Transverse colon (tissue), 4 donors: ENCODE results near the gene MROH9.

Experiments
- EP300 ChIP-seq: sonication (generic); formaldehyde crosslinking; IDR thresholded peaks from one replicate; pipeline ENCODE4 v1.6.1; 2017; ENCODE audit warnings: antibody characterized with exemption, low read depth
- POLR2A ChIP-seq: fragments of 450-650 bp; IDR thresholded peaks from one replicate; pipeline ENCODE4 v1.6.1; 2016; ENCODE audit warnings: antibody characterized with exemption, mild to moderate bottlenecking, moderate library complexity
- POLR2AphosphoS5 ChIP-seq, 3 donors: sonication (generic); formaldehyde crosslinking; IDR thresholded peaks; one replicate each; pipeline ENCODE4 v1.6.1; 2016; ENCODE audit warnings: antibody characterized with exemption in 3 of 3
- TF ChIP-seq, protein P1 (sequence below), 5 experiments: fragments of 200-600 bp in 3 of 5; fragments of 450-650 bp in 2 of 5; sonication (generic) in 3 of 5; IDR thresholded peaks; 1 replicate in 2 of 5; 2 replicates in 3 of 5; pipeline ENCODE4 v1.5.1; 2016 to 2017; ENCODE audit warnings: antibody characterized with exemption in 5 of 5, inconsistent platforms in 3 of 5, mild to moderate bottlenecking in 2 of 5, moderate library complexity in 1 of 5

DNA sequence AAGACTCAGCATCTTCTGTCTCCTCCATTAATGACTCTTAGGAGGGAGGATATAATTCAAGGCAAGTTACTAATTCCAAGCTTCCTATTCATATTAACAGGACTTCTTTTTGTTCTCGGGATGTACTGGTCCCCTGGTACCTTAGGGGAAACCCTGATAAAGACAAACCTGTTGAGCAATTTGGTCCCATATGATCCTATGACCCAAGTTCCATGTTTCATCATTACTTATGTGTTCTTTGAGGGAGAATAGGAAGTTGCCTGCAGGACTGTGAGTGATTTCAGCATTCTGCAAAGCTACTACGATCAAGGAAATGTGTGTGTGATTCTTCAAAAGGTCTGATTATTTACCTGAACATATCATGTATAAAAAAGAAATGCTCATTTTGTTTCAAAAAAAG is 149.5 kb downstream of the MROH9 start:
- TF ChIP-seq POLR2A (no peak), POLR2AphosphoS5 (IDR thresholded peaks at IDR 0.05) (no peak), EP300 (no peak)
- TF ChIP-seq, protein P1, sequence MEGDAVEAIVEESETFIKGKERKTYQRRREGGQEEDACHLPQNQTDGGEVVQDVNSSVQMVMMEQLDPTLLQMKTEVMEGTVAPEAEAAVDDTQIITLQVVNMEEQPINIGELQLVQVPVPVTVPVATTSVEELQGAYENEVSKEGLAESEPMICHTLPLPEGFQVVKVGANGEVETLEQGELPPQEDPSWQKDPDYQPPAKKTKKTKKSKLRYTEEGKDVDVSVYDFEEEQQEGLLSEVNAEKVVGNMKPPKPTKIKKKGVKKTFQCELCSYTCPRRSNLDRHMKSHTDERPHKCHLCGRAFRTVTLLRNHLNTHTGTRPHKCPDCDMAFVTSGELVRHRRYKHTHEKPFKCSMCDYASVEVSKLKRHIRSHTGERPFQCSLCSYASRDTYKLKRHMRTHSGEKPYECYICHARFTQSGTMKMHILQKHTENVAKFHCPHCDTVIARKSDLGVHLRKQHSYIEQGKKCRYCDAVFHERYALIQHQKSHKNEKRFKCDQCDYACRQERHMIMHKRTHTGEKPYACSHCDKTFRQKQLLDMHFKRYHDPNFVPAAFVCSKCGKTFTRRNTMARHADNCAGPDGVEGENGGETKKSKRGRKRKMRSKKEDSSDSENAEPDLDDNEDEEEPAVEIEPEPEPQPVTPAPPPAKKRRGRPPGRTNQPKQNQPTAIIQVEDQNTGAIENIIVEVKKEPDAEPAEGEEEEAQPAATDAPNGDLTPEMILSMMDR (IDR thresholded peaks at IDR 0.05): no peak
